CD14-positive monocyte (primary cell): ENCODE data around the gene DACT2. TPM values are rescaled to one million over a fixed set of nuclear protein-coding genes. Genes with fewer than 3 reads are reported as not detected.

ENCODE experiments used
- DNase-seq, 3 donors: peaks; one replicate each; pipeline ENCODE4 v3.0.0-alpha.2; 2011 to 2022
- H2AFZ ChIP-seq: 2 replicates; pipeline ENCODE4 v1.6.0; 2012; ENCODE audit warnings: mild to moderate bottlenecking, low read depth, low read length, inconsistent platforms; ENCODE audit not compliant: insufficient read depth, poor library complexity, severe bottlenecking
- H3K27ac ChIP-seq, 2 donors: 1 replicate in 1 of 2; 2 replicates in 1 of 2; pipeline ENCODE4 v1.5.1; 2012 to 2013; ENCODE audit warnings: low read length in 2 of 2, control low read depth in 1 of 2, inconsistent platforms in 1 of 2, low read depth in 1 of 2, mild to moderate bottlenecking in 1 of 2
- H3K27me3 ChIP-seq, 2 donors: one replicate each; pipeline versions ENCODE4 v1.6.0 to v1.6.1; 2011 to 2013; ENCODE audit warnings: low read length in 2 of 2; ENCODE audit not compliant: control insufficient read depth in 2 of 2, insufficient read depth in 2 of 2
- H3K36me3 ChIP-seq, 2 donors: replicated peaks in 1 of 2; 1 replicate in 1 of 2; 2 replicates in 1 of 2; pipeline versions ENCODE4 v1.5.1 to v1.6.1; 2012 to 2013; ENCODE audit warnings: low read length in 2 of 2, control low read depth in 1 of 2, inconsistent platforms in 1 of 2, mild to moderate bottlenecking in 1 of 2; ENCODE audit not compliant: insufficient read depth in 2 of 2, control insufficient read depth in 1 of 2
- H3K4me1 ChIP-seq, 2 donors: 1 replicate in 1 of 2; 2 replicates in 1 of 2; pipeline versions ENCODE4 v1.5.1 to v1.6.1; 2012 to 2013; ENCODE audit warnings: low read length in 2 of 2, control low read depth in 1 of 2, inconsistent platforms in 1 of 2, mild to moderate bottlenecking in 1 of 2, moderate library complexity in 1 of 2; ENCODE audit not compliant: insufficient read depth in 2 of 2, control insufficient read depth in 1 of 2
- H3K4me2 ChIP-seq: replicated peaks from 2 replicates; pipeline ENCODE3; 2012; ENCODE audit warnings: low read length, moderate library complexity, mild to moderate bottlenecking; ENCODE audit not compliant: poor library complexity, severe bottlenecking; ENCODE audit errors: extremely low read depth
- H3K4me3 ChIP-seq, 3 experiments: fragments of 200-600 bp in 1 of 3; sonication (generic) in 1 of 3; replicated peaks in 1 of 3; 1 replicate in 2 of 3; 2 replicates in 1 of 3; pipeline ENCODE4 v1.5.1; 2011 to 2013; ENCODE audit warnings: low read length in 3 of 3, mild to moderate bottlenecking in 3 of 3, control low read depth in 2 of 3, low read depth in 2 of 3, inconsistent platforms in 1 of 3, moderate library complexity in 1 of 3
- H3K79me2 ChIP-seq: 2 replicates; pipeline ENCODE4 v1.6.0; 2012; ENCODE audit warnings: mild to moderate bottlenecking, control low read depth, inconsistent platforms, low read length, moderate library complexity; ENCODE audit not compliant: insufficient read depth
- H3K9ac ChIP-seq: 2 replicates; pipeline ENCODE4 v1.6.0; 2017; ENCODE audit warnings: low read length, mild to moderate bottlenecking; ENCODE audit not compliant: insufficient read depth, poor library complexity, severe bottlenecking
- H3K9me3 ChIP-seq, 2 donors: replicated peaks in 1 of 2; 1 replicate in 1 of 2; 2 replicates in 1 of 2; pipeline versions ENCODE4 v1.5.1 to v1.6.1; 2012 to 2013; ENCODE audit warnings: low read length in 2 of 2, control low read depth in 1 of 2; ENCODE audit not compliant: control insufficient read depth in 1 of 2, insufficient read depth in 1 of 2
- H4K20me1 ChIP-seq: 2 replicates; pipeline ENCODE4 v1.6.0; 2012; ENCODE audit warnings: mild to moderate bottlenecking, low read length, control low read depth, moderate library complexity; ENCODE audit not compliant: insufficient read depth
- H3K27ac Mint-ChIP-seq, 7 donors: one replicate each; pipeline ENCODE4 v1.8.0; 2020; ENCODE audit warnings: mild to moderate bottlenecking in 7 of 7, mixed read lengths in 7 of 7, moderate library complexity in 6 of 7, inconsistent platforms in 2 of 7
- H3K27me3 Mint-ChIP-seq, 3 donors: one replicate each; pipeline ENCODE4 v1.8.0; 2021 to 2022; ENCODE audit warnings: low read depth in 3 of 3, mild to moderate bottlenecking in 3 of 3, mixed read lengths in 3 of 3, moderate library complexity in 3 of 3, inconsistent platforms in 1 of 3
- H3K36me3 Mint-ChIP-seq, 2 donors: one replicate each; pipeline ENCODE4 v1.8.0; 2020; ENCODE audit warnings: mixed read lengths in 2 of 2, inconsistent platforms in 1 of 2, mild to moderate bottlenecking in 1 of 2
- H3K4me1 Mint-ChIP-seq: one replicate; pipeline ENCODE4 v1.8.0; 2020; ENCODE audit warnings: mild to moderate bottlenecking, mixed read lengths
- H3K4me3 Mint-ChIP-seq, 2 donors: one replicate each; pipeline ENCODE4 v1.8.0; 2020; ENCODE audit warnings: mild to moderate bottlenecking in 2 of 2, mixed read lengths in 2 of 2, moderate library complexity in 1 of 2
- H3K9me3 Mint-ChIP-seq, 7 donors: one replicate each; pipeline ENCODE4 v1.8.0; 2020 to 2022; ENCODE audit warnings: mixed read lengths in 7 of 7, mild to moderate bottlenecking in 6 of 7, moderate library complexity in 6 of 7, inconsistent platforms in 2 of 7
- WGBS: methylation state at CpG from one replicate; pipeline ENCODE4 v1.1.5; 2013; ENCODE audit warnings: missing lambda C conversion rate; ENCODE audit not compliant: insufficient coverage; 5-methylcytosine and 5-hydroxymethylcytosine counted together
- intact Hi-C, 2 donors: fragments of 100-400 bp; cut with micrococcal nuclease; formaldehyde crosslinking; loops; one replicate each; pipeline versions ENCODE4 v1.15.0 to v1.15.1; 2023
- polyA plus RNA-seq, 3 donors: library from polyadenylated mRNA; depleted of rRNA in 1 of 3; unstranded in 2 of 3; stranded (reverse) in 1 of 3; fragments of 300-500 nt in 2 of 3; fragments of >200 nt in 1 of 3; fragmentation: Illumina TruSeq in 2 of 3; gene quantifications; 1 replicate in 2 of 3; 2 replicates in 1 of 3; pipeline ENCODE4 v1.2.3, GENCODE V29; 2012 to 2021
- TF ChIP-seq, protein P1 (sequence below): fragments of 200-600 bp; IDR thresholded peaks from one replicate; pipeline ENCODE4 v1.8.0; 2022; ENCODE audit warnings: antibody characterized with exemption, mild to moderate bottlenecking

DACT2 gene
- polyA plus RNA-seq, 3 donors, result not detected

GRCh38 chr6:168336967-168337366, 17.4 kb upstream of the DACT2 start:
- Mint-ChIP-seq H3K4me1 (no peaks in the 10 kb centered on the region), H3K27ac (no peak overlapping the region), H3K36me3 (no peaks in the 10 kb centered on the region), H3K4me3 (no peak overlapping the region), H3K9me3 (peaks cover 0 to 7% (median 2%) of the 10 kb centered on the region in 7 donors), H3K27me3 (peaks cover 0 to 6% (median 4%) of the 10 kb centered on the region in 3 donors)
- no peaks in the 10 kb centered on the region for H3K4me1 ChIP-seq
- DNase-seq, result no peak
- H3K4me2 ChIP-seq, result no peak overlapping the region
- no peaks in the 10 kb centered on the region for H3K9me3 ChIP-seq
- H2AFZ ChIP-seq, result no peak overlapping the region
- no peaks in the 10 kb centered on the region for H3K79me2 ChIP-seq
- no peaks in the 10 kb centered on the region for H4K20me1 ChIP-seq
- intact Hi-C loops, result no loop called here
- H3K36me3 ChIP-seq, result no peaks in the 10 kb centered on the region
- WGBS, result no CpG with 5 or more reads among the region's 4 CpGs
- no peaks in the 10 kb centered on the region for H3K27me3 ChIP-seq
- TF ChIP-seq, protein P1, sequence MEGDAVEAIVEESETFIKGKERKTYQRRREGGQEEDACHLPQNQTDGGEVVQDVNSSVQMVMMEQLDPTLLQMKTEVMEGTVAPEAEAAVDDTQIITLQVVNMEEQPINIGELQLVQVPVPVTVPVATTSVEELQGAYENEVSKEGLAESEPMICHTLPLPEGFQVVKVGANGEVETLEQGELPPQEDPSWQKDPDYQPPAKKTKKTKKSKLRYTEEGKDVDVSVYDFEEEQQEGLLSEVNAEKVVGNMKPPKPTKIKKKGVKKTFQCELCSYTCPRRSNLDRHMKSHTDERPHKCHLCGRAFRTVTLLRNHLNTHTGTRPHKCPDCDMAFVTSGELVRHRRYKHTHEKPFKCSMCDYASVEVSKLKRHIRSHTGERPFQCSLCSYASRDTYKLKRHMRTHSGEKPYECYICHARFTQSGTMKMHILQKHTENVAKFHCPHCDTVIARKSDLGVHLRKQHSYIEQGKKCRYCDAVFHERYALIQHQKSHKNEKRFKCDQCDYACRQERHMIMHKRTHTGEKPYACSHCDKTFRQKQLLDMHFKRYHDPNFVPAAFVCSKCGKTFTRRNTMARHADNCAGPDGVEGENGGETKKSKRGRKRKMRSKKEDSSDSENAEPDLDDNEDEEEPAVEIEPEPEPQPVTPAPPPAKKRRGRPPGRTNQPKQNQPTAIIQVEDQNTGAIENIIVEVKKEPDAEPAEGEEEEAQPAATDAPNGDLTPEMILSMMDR, result no peak
- no peak overlapping the region for H3K9ac ChIP-seq
- no peak overlapping the region for H3K27ac ChIP-seq
- H3K4me3 ChIP-seq, result no peak overlapping the region

DNA sequence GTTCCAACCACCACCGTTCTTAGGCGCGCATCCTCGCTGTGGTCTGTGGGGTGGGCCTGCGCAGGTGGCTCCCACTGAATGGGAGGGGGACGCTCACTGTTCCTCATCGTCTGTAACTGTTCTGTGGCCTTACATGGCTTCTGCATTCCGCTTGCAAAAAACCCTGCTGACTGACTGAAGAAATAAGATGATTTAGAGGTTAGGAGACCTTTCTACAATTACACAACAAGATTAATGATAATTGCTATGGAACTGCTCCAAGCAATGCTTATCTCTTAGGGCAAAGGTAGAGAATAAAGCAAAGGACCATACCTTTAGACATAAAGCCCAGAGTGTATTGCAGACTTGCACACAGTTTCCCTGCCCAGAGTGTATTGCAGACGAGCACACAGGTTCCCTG, 14.4 kb upstream of the DACT2 start:
- Mint-ChIP-seq H3K36me3 (no peaks in the 10 kb centered on the region), H3K9me3 (peaks cover 0 to 7% (median 3%) of the 10 kb centered on the region in 7 donors), H3K27ac (no peak overlapping the region), H3K4me1 (no peaks in the 10 kb centered on the region), H3K4me3 (no peak overlapping the region), H3K27me3 (peaks cover 0 to 6% (median 3%) of the 10 kb centered on the region in 3 donors)
- H4K20me1 ChIP-seq, result no peaks in the 10 kb centered on the region
- no peaks in the 10 kb centered on the region for H3K27me3 ChIP-seq
- no peak for DNase-seq
- H2AFZ ChIP-seq, result no peak overlapping the region
- H3K27ac ChIP-seq, result no peak overlapping the region
- TF ChIP-seq, protein P1, result no peak
- no peak overlapping the region for H3K4me3 ChIP-seq
- no peaks in the 10 kb centered on the region for H3K9me3 ChIP-seq
- no peaks in the 10 kb centered on the region for H3K36me3 ChIP-seq
- intact Hi-C loops, result no loop called here
- no peak overlapping the region for H3K9ac ChIP-seq
- WGBS, result 92% methylated on average over 1 of the region's 9 CpGs
- no peaks in the 10 kb centered on the region for H3K79me2 ChIP-seq
- H3K4me1 ChIP-seq, result no peaks in the 10 kb centered on the region
- H3K4me2 ChIP-seq, result no peak overlapping the region
